Uterus (tissue), 2 donors: ENCODE data around the gene PSTPIP1.

Experiments
- POLR2A ChIP-seq, 2 donors: fragments of 450-650 bp; IDR thresholded peaks; one replicate each; pipeline ENCODE4 v1.6.1; 2016; ENCODE audit warnings: antibody characterized with exemption in 2 of 2, mild to moderate bottlenecking in 1 of 2, moderate library complexity in 1 of 2
- TF ChIP-seq, protein P1 (sequence below), 4 experiments: fragments of 200-600 bp in 2 of 4; fragments of 450-650 bp in 2 of 4; sonication (generic) in 2 of 4; IDR thresholded peaks; one replicate each; pipeline ENCODE4 v1.5.1; 2016 to 2019; ENCODE audit warnings: antibody characterized with exemption in 4 of 4, mild to moderate bottlenecking in 2 of 4, moderate library complexity in 1 of 4

DNA sequence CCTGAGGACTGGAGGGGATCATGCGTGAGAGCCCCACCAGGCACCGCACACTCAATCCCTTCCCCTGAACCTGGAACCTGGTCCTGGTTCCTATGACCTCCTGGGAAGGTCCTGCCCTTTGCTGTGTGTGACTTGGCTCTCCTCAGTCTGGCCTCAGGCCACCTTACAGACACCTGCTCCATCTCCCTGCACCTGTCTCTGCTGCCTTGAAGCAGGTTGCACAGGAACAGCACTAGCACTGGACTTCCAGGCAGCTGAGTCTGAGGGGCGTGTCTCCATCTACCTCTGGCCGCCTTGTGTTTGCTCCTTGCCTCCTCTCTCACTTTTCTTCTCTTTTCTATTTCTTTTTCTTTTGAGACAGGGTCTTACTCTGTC, 15.4 kb downstream of the PSTPIP1 start:
- TF ChIP-seq, protein P1, sequence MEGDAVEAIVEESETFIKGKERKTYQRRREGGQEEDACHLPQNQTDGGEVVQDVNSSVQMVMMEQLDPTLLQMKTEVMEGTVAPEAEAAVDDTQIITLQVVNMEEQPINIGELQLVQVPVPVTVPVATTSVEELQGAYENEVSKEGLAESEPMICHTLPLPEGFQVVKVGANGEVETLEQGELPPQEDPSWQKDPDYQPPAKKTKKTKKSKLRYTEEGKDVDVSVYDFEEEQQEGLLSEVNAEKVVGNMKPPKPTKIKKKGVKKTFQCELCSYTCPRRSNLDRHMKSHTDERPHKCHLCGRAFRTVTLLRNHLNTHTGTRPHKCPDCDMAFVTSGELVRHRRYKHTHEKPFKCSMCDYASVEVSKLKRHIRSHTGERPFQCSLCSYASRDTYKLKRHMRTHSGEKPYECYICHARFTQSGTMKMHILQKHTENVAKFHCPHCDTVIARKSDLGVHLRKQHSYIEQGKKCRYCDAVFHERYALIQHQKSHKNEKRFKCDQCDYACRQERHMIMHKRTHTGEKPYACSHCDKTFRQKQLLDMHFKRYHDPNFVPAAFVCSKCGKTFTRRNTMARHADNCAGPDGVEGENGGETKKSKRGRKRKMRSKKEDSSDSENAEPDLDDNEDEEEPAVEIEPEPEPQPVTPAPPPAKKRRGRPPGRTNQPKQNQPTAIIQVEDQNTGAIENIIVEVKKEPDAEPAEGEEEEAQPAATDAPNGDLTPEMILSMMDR (IDR thresholded peaks at IDR 0.05), result no peak
- TF ChIP-seq POLR2A (IDR thresholded peaks at IDR 0.05), result no peak
